SK-MEL-5 (cell line): ENCODE data around the gene TET1. TPM values are rescaled to one million over a fixed set of nuclear protein-coding genes. Genes with fewer than 3 reads are reported as not detected.
"Not testable (repeated sequence)": the region's sequence is repeated elsewhere in the genome, so short reads cannot be mapped to it uniquely, and the experiment has no call there.

ENCODE experiments used
- DNase-seq: peaks from one replicate; pipeline ENCODE4 v3.0.0-alpha.2; 2016; ENCODE audit warnings: low read depth, low spot score
- in situ Hi-C: cut with HindIII; loops from 2 replicates; pipeline ENCODE4 v1.10.0; 2016; ENCODE audit warnings: low sequenced_read_pairs, high pct_unique_total_duplicates, low pct_unique_long_range_greater_than_20kb
- total RNA-seq: library from RNA; depleted of rRNA; stranded (reverse); fragments of >200 nt; shearing (Covaris generic); gene quantifications from 2 replicates; pipeline ENCODE4 v1.2.3, GENCODE V29; 2014

The TET1 gene
- total RNA-seq, 1 experiment from 2014 or later = 2.9 TPM

DNA sequence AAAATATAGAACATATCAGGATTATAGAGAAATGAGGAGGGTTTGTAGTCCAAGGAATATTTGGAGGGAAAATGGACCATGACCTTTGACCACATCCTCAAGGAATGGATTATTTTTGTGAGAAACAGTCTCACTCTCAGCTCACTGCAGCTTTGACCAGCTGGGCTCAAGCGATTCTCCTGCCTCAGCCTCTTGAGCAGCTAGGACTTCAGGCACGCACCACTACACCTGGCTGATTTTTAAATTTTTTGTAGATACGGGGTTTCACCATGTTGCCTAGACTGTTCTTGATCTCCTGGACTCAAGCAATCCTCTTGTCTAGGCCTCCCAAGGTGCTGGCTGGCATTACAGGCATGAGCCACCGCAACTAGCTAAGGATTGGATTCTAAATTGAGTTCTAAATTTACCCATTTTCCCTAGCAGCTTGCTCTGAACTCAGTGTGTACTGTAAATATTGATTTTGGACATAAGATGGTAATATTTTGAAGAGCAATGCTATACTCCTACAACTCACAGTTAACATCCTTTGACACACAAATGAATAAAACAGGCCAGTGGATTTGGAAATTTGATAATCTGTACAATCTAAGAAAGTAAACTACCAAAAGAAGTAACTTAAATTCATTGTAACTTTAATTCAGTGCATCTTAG, 73.8 kb downstream of the TET1 start:
- no peak for DNase-seq
- in situ Hi-C loops = no loop called here

DNA sequence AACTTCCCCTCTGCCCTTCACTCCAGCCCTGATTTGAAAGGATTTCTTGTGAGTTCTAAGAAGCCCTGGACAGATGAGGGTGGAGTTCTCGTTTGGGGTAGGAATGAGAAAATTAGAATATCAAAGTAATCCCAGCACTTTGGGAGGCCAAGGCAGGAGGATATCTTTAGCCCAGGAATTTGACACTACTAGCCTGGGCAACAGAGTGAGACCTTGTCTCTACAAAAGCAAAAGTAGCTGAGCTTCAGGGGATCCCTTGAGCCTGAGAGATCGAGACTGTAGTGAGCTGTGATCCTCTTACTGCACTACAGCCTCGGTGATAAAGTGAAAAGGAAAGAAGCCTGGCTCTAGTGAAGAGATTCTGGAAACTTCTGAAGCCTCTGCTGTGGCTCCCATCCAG, 76.2 kb downstream of the TET1 start:
- in situ Hi-C loops = no loop called here
- DNase-seq = no peak

DNA sequence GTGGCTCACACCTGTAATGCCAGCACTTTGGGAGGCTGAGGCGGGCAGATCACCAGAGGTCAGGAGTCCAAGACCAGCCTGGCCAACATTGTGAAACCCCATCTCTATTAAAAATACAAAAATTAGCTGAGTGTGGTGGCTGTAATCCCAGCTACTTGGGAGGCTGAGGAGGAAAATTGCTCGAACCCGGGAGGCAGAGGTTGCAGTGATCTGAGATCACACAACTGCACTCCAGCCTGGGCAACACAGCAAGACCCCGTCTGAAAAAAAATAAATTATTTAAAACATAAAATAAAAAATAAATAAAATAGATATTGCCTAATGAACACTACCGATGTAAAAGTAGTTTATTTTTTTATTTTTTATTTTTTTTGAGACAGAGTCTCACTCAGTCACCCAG, 83.4 kb downstream of the TET1 start:
- in situ Hi-C loops, DNase-seq: not testable (repeated sequence)

DNA sequence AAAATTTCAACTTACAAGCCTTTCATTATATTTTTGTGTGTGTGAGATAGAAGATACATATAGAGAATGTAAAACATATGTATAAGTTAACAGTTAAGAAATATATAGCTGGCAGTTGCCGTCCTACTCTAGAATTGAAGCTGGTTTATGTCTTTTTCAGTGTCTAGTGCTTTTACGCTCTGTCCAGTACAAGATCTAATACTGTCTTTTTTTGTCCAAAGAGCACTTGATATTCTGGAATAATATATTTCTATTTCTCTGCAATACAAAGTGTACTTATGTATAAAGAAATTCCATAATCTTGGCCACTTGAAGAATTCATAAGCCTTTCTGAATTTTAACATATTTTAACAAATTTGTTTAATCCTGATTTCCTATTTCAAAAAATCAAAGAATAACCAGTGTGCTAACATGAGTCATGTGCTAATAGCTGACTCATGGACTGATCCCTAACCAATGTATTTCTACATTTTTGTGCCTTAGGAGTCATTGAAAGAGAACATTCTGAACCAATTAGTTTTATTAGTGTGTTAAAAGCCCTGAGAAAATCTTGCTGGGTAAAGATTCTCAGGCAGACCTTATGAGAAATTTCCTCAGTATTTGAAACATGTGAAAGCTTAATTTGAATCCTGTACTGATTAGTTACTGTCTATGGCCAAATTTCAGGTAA, 87.7 kb downstream of the TET1 start:
- no peak for DNase-seq
- in situ Hi-C loops = no loop called here

DNA sequence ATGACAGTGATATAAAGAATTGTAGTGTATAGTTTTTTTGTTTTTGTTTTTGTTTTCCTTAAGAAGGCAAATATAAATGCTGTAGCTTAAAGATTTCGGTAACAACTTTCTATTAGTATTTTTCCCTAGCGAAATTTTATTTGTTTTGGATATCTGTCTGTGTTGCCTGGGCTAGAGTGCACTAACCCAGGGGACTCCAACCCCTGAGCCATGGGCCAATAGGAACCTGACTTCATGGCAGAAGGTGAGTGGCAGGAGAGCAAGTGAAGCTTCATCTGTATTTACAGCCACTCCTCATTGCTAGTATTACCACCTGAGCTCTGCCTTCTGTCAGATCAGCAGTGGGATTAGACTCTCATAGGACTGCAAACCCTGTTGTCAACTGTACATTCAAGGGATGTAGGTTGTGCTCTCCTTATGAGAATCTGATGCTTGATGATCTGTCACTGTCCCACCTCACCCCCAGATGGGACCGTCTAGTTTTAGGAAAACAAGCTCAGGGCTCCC, 95.5 kb downstream of the TET1 start:
- in situ Hi-C loops = no loop called here

DNA sequence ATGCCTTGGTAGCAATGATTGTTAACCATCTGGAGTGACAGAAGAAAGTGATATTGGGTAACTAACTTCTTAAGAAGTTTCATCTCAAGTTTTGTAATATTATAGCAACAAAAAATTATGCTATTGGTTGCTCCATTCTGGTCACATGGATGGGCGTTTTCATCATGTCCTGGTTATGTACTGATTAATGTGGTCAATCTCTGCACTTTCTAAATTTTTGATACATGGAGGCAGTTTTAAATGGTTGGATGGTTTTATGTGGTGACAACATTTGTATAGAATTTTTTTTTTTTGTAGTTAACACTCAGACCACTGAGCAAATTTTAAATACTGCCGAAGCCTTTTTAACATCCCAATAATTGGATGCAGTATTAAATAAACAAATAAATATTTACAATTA, 105.7 kb downstream of the TET1 start:
- in situ Hi-C loops = no loop called here
- DNase-seq = no peak

More for the DNA sequence above, 95.5 kb downstream of the TET1 start:
- DNase-seq = no peak

DNA sequence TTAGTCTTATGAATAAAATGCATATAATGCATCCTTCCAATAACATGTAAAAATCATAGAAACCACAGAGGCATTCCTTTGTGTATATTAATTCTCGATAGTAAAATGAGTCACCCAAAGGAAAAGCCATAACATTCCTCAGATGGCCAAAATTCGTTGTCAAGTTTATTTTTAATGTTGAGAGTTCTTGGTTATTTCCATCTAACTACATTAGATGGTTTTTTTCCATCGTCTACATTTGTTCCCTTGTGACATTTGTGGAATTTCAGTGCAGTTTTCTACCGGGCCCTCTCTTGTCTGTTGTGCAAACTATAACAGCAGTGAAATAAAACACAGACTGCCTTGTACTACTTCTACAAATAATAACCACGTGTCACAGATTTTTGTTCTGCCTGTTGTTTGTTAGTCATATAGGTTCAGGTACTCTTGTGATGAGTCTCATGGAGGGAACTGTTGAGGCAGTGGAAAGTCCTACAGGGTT, 106.2 kb downstream of the TET1 start:
- peak; percentile 7 for DNase-seq

GRCh38 chr10:68668231-68668630, 108.1 kb downstream of the TET1 start:
- in situ Hi-C loops = no loop called here
- DNase-seq = no peak

More for the DNA sequence above, 106.2 kb downstream of the TET1 start:
- in situ Hi-C loops = no loop called here

- in situ Hi-C loops = no loop called here
- DNase-seq = no peak
These were observed 108.8 kb downstream of the TET1 start for GRCh38 chr10:68668972-68669371.

- DNase-seq = no peak
- in situ Hi-C loops = no loop called here
These were observed 124.3 kb downstream of the TET1 start for GRCh38 chr10:68684413-68684812.

GRCh38 chr10:68696018-68696417, 135.9 kb downstream of the TET1 start:
- in situ Hi-C loops = no loop called here
- DNase-seq = no peak

- in situ Hi-C loops = no loop called here
- no peak for DNase-seq
These were observed 137.0 kb downstream of the TET1 start for GRCh38 chr10:68697106-68697505.

- DNase-seq = no peak
- in situ Hi-C loops = no loop called here
These were observed 140.1 kb downstream of the TET1 start for GRCh38 chr10:68700197-68700596.

DNA sequence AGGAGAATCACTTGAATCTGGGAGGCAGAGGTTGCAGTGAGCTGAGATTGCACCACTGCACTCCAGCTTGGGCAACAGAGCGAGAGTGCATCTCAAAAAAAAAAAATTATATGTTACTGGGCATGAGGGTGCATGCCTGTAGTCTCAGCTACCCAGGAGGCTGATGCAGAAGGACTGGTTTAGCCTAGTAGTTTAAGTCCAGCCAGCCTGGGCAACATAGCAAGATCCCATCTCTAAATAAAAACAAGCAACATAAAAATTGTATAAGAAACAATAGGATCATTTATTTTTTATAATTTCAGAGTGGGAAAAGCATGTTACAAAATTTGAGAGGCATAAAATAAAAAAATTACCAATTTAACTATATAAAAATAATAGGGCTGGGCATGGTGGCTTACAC, 145.4 kb downstream of the TET1 start:
- DNase-seq = no peak
- in situ Hi-C loops = no loop called here

DNA sequence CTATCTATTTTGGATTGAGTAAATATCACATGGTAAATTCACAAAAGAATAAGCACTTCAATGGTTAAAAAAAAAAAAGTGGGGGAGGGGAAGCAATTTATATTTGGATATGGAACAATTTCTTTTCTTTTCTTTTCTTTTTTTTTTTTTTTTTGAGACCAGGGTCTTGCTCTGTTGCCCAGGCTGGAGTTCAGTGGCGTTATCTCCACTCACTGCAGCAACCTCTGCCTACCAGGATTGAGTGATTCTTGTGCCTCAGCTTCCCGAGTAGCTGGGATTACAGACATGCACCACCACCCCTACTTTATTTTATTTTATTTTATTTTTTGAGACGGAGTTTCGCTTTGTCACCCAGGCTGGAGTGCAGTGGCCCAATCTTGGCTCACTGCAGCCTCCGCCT, 148.8 kb downstream of the TET1 start:
- DNase-seq, in situ Hi-C loops: not testable (repeated sequence)

DNA sequence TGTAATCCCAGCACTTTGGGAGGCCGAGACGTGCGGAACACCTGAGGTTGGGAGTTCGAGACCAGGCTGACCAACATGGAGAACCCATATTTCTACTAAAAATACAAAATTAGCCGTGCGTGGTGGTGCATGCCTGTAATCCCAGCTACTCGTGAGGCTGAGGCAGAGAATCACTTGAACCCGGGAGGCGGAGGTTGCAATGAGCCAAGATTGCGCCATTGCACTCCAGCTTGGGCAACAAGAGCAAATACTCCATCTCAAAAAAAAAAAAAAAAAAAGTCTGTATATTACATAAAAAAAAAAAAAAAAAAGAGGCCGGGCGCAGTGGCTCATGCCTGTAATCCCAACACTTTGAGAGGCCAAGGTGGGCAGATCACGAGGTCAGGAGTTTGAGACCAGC, 152.9 kb downstream of the TET1 start:
- in situ Hi-C loops, DNase-seq: not testable (repeated sequence)

GRCh38 chr10:68717435-68717834, 157.3 kb downstream of the TET1 start:
- no peak for DNase-seq
- in situ Hi-C loops = no loop called here

DNA sequence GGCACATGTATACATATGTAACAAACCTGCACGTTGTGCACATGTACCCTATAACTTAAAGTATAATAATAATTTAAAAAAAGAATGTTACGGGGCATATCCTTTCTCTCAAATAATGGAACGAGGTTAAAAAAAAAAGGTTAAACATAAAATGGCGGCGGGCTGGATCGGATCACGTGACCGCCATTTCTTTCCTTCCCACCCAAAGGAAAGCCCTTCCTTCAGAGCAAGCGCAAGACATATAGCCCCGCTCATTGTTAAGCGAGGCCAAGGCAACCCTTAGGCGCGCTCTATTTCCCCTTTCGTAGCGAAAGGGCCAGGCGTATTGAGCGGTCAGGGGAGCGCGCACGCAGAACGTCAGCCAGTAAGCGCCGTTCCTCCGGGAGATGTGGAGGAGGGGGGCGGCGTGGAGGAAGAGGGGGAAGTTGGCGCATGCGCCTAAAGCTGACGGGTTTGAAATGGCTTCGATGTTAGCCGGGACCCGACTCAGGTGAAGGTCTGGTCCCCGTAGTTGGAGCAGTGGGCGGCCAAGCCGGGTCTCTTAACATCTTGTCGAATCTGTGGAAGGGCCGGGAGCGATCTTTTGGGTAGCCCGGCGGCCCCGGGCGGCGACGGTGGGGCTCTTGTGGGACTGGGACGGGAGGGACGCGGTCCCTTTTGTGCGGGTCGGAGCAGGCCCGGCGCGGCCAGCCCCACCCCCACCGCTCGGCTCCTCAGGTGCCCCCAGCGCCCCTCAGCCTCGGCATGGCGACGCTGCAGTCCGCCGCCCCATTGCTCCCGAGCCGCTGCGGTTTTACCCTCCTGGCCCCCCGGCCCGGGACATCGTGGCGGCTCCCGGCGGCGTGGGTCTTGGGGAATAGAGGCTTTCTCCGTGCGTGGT, 160.9 kb downstream of the TET1 start, which contains the start of gene CCAR1:
TSS of gene CCAR1 (plus strand) at position 447 of the 880 bp plus-strand sequence. CDS start 1,266 bp downstream, outside the sequence.
- in situ Hi-C loops = no loop called here
- DNase-seq = peak; percentile 98
